GM12892 (cell line): Measurements from ENCODE around the gene HIF1A.
"Not testable (repeated sequence)": the region's sequence is repeated elsewhere in the genome, so short reads cannot be mapped to it uniquely, and the experiment has no call there.

Experiments
- DNase-seq: peaks from one replicate; pipeline ENCODE4 v3.0.0; 2011; ENCODE audit not compliant: insufficient read length
- FAIRE-seq: peaks from 2 replicates; lab custom pipeline; 2011; peaks lifted over from hg19 to GRCh38; lab: Jason Lieb, UNC
- POLR2A ChIP-seq: IDR thresholded peaks from 2 replicates; pipeline ENCODE4 v1.6.1; 2011; ENCODE audit warnings: low read depth, low read length, control low read depth
- POLR2AphosphoS5 ChIP-seq: IDR thresholded peaks from 2 replicates; pipeline ENCODE4 v1.6.1; 2011; ENCODE audit warnings: low read depth, low read length, control low read depth
- TAF1 ChIP-seq: IDR thresholded peaks from 2 replicates; pipeline ENCODE4 v1.6.1; 2011; ENCODE audit warnings: low read depth, mild to moderate bottlenecking, control low read depth, low read length, borderline replicate concordance

Gene HIF1A

GRCh38 chr14:61739133-61739532, 43.8 kb downstream of the HIF1A start:
- no peak for DNase-seq
- no peak for FAIRE-seq
- TF ChIP-seq POLR2A (no peak), POLR2AphosphoS5 (no peak), TAF1 (no peak)

- FAIRE-seq (no peak), DNase-seq (no peak)
- TF ChIP-seq POLR2A (no peak), POLR2AphosphoS5 (no peak), TAF1 (no peak)
Measured at GRCh38 chr14:61742371-61742770, 47.1 kb downstream of the HIF1A start.

GRCh38 chr14:61744238-61744637, 48.9 kb downstream of the HIF1A start:
- DNase-seq (no peak), FAIRE-seq (no peak)
- no peak for TF ChIP-seq POLR2A
- TF ChIP-seq TAF1, result no peak
- TF ChIP-seq POLR2AphosphoS5, result no peak

DNA sequence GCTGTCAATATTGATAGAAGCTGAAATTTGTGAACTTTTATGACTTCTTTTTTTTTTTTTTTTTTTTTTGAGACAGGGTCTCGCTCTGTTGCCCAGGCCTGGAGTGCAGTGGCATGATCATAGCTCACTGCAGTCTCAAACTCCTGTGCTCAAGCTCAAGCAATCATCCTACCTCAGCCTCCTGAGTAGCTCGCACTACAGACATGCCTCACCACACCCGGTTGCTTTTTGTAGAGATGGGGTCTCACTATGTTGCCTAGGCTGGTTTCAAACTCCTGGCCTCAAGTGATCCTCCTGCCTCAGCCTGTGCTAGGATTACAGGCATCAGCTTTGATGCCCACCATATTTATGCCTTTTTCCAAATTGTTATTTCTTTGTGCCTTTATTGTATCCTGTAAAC, 51.0 kb downstream of the HIF1A start:
- peak; percentile 51 for FAIRE-seq
- not testable (repeated sequence) for DNase-seq

DNA sequence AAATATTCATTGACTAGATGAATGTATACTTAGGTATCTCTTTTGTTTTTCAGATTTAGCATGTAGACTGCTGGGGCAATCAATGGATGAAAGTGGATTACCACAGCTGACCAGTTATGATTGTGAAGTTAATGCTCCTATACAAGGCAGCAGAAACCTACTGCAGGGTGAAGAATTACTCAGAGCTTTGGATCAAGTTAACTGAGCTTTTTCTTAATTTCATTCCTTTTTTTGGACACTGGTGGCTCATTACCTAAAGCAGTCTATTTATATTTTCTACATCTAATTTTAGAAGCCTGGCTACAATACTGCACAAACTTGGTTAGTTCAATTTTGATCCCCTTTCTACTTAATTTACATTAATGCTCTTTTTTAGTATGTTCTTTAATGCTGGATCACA, 51.6 kb downstream of the HIF1A start:
- DNase-seq (no peak), FAIRE-seq (peak; percentile 9)
- TF ChIP-seq TAF1 (no peak), POLR2AphosphoS5 (no peak), POLR2A (no peak)

- DNase-seq, result no peak
- TF ChIP-seq POLR2A, result no peak
- no peak for TF ChIP-seq TAF1
- TF ChIP-seq POLR2AphosphoS5, result no peak
- FAIRE-seq, result no peak
Measured at GRCh38 chr14:61747342-61747741, 52.0 kb downstream of the HIF1A start.

GRCh38 chr14:61749264-61749663, 54.0 kb downstream of the HIF1A start:
- FAIRE-seq (peak; percentile 38), DNase-seq (no peak)
- TF ChIP-seq POLR2A, result no peak
- TF ChIP-seq TAF1, result no peak
- no peak for TF ChIP-seq POLR2AphosphoS5

DNA sequence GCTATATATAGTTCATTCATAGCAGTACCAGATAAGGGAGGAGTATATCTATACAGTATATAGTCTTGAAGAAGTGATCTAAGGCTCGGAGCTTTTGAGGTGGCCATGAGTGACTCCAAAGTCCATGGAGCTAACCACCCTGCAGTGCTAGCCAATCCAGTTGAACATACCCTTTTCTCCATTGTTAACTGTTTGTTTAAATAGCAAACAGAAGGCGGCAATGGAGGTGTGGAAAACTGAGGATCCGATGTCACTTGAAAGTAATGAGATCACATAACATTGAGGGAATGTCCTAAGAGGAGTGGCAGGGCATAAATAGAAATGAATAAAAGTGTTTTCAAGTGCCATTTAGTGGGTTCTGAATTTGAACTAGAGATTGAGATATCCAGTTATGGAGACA, 54.6 kb downstream of the HIF1A start:
- DNase-seq (no peak), FAIRE-seq (peak; percentile 78)
- TF ChIP-seq POLR2AphosphoS5, result no peak
- TF ChIP-seq TAF1, result no peak
- TF ChIP-seq POLR2A, result no peak

GRCh38 chr14:61750708-61751474, 55.6 kb downstream of the HIF1A start:
- DNase-seq (peak; percentile 77), FAIRE-seq (peak; percentile 95)

GRCh38 chr14:61751475-61751989, 56.2 kb downstream of the HIF1A start:
- no peak for TF ChIP-seq TAF1
- TF ChIP-seq POLR2A, result no peak
- TF ChIP-seq POLR2AphosphoS5, result no peak
- no peak for DNase-seq
- no peak for FAIRE-seq

More at GRCh38 chr14:61750708-61751474, 55.6 kb downstream of the HIF1A start:
- TF ChIP-seq POLR2A (peak; percentile 86), POLR2AphosphoS5 (peak; percentile 87), TAF1 (peak; percentile 78; the same call in 1 of the 2 replicates)

DNA sequence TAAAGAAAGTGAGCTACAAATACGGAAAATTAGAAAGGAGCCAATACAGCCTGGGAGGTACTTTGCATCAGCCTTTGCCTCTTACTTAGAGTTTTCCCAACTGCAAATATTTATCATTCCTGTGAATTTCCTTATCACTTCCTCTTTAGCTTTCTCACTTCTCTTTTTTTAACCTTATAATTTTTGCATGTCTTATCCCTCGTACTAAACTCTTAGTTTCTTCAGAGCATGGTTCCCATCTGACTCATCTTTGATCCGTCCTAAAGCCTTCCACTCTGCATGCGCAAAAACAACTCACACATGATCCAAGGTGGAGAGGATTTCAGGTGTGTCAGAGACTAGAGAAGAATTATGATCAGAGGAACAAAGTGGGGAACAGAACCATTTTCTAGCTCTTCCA, 57.3 kb downstream of the HIF1A start:
- no peak for TF ChIP-seq TAF1
- no peak for TF ChIP-seq POLR2AphosphoS5
- no peak for TF ChIP-seq POLR2A

DNA sequence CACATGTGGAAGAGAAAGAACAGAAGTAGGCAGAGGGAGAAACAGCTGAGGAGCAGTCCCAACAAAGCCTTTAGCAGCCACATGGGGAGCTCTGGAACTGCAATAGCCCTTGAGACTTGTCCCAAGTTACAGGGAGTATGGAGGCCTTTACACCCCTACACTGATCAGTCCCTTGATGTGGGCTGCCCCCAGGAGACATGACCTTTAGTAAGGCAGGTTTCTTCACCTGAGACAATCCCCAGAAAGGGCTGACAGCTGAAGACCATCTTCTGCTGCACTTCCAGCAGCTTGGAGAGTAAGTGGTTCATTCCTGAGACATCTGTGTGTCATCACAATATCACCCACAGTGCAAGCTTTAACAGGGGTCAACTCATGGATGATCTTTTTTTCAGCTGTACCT, 58.3 kb downstream of the HIF1A start:
- FAIRE-seq, result no peak

More for the DNA sequence above, 57.3 kb downstream of the HIF1A start:
- peak; percentile 19 for DNase-seq
- peak; percentile 50 for FAIRE-seq

More for the DNA sequence above, 58.3 kb downstream of the HIF1A start:
- no peak for DNase-seq
- TF ChIP-seq POLR2AphosphoS5 (no peak), POLR2A (no peak), TAF1 (no peak)
